PC-3 (cell line): ENCODE data around the gene STXBP3.

ENCODE experiments used
- EZH2 ChIP-seq: fragments of 300-600 bp; sonication (generic); IDR thresholded peaks from one replicate; pipeline ENCODE4 v1.6.1; 2017; ENCODE audit warnings: antibody characterized with exemption, mild to moderate bottlenecking, low read length; ENCODE audit not compliant: unreplicated experiment
- TF ChIP-seq, protein P1 (sequence below): fragments of 300-600 bp; sonication (generic); conservative IDR thresholded peaks from 2 replicates; pipeline ENCODE4 v1.5.1; 2017; ENCODE audit warnings: antibody characterized with exemption, low read depth, mild to moderate bottlenecking, low read length

DNA sequence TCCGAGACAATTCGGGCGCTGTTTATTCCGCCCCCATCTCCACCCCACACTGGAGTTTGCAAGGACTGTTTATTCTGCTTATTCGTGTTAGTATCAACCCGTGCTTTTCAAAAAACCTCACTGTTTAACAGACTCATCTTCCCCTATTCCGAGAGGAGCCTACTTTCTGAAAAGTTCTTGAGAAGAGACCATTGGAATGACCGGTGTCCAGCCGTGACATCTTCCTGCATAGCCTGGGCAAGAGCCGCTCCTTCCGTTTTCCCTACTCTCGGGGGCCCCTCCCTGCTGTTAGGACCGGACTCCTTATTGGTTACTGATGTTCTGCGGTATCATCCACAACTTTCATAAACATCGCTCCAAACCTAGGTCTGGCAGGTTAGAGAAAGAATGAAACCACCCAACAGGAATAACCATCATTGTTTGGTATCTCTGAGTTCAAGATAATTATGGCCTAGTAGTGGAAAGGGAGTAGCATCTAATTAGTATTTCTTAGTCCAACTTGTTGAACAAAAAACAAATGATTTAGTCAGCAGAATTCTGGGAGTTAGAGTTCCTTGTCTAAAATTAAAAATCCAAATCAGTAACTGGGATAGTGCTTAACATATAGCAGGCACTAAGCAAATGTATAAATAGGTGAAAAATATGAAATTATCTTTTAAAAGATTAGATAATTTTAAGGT lies 837 bp downstream of the STXBP3 start:
- TF ChIP-seq EZH2 = no peak
- TF ChIP-seq, protein P1, sequence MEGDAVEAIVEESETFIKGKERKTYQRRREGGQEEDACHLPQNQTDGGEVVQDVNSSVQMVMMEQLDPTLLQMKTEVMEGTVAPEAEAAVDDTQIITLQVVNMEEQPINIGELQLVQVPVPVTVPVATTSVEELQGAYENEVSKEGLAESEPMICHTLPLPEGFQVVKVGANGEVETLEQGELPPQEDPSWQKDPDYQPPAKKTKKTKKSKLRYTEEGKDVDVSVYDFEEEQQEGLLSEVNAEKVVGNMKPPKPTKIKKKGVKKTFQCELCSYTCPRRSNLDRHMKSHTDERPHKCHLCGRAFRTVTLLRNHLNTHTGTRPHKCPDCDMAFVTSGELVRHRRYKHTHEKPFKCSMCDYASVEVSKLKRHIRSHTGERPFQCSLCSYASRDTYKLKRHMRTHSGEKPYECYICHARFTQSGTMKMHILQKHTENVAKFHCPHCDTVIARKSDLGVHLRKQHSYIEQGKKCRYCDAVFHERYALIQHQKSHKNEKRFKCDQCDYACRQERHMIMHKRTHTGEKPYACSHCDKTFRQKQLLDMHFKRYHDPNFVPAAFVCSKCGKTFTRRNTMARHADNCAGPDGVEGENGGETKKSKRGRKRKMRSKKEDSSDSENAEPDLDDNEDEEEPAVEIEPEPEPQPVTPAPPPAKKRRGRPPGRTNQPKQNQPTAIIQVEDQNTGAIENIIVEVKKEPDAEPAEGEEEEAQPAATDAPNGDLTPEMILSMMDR = no peak
